Muscle layer of colon (tissue), 2 donors: ENCODE data around the gene SOWAHD.

Experiments
- H3K27ac ChIP-seq: one replicate; pipeline ENCODE4 v1.7.0; 2013; ENCODE audit warnings: low read depth, mild to moderate bottlenecking, low read length, moderate library complexity
- H3K27me3 ChIP-seq, 2 donors: one replicate each; pipeline ENCODE4 v1.7.0; 2013; ENCODE audit warnings: low read length in 2 of 2, mild to moderate bottlenecking in 2 of 2; ENCODE audit not compliant: insufficient read depth in 2 of 2, control insufficient read depth in 1 of 2
- H3K36me3 ChIP-seq: one replicate; pipeline ENCODE4 v1.7.0; 2013; ENCODE audit warnings: mild to moderate bottlenecking, low read length; ENCODE audit not compliant: insufficient read depth
- H3K4me1 ChIP-seq: one replicate; pipeline ENCODE4 v1.7.0; 2013; ENCODE audit warnings: mild to moderate bottlenecking, low read length; ENCODE audit not compliant: insufficient read depth
- H3K4me3 ChIP-seq, 2 donors: one replicate each; pipeline ENCODE4 v1.7.0; 2013; ENCODE audit warnings: low read length in 2 of 2, low read depth in 1 of 2, mild to moderate bottlenecking in 1 of 2, moderate library complexity in 1 of 2
- H3K9ac ChIP-seq: one replicate; pipeline ENCODE4 v1.7.0; 2013; ENCODE audit warnings: low read length
- H3K9me3 ChIP-seq: one replicate; pipeline ENCODE4 v1.7.0; 2013; ENCODE audit warnings: mild to moderate bottlenecking, low read length
- donor health status: abdominal sarcoma.
- donor health status: Adenocarcinoma of cecum.

The SOWAHD gene, protein sequence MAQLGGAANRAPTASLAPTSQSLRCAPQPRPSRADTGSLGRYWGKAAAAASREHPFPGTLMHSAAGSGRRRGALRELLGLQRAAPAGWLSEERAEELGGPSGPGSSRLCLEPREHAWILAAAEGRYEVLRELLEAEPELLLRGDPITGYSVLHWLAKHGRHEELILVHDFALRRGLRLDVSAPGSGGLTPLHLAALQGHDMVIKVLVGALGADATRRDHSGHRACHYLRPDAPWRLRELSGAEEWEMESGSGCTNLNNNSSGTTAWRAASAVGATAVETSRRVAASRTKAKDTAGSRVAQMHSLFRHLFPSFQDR

DNA sequence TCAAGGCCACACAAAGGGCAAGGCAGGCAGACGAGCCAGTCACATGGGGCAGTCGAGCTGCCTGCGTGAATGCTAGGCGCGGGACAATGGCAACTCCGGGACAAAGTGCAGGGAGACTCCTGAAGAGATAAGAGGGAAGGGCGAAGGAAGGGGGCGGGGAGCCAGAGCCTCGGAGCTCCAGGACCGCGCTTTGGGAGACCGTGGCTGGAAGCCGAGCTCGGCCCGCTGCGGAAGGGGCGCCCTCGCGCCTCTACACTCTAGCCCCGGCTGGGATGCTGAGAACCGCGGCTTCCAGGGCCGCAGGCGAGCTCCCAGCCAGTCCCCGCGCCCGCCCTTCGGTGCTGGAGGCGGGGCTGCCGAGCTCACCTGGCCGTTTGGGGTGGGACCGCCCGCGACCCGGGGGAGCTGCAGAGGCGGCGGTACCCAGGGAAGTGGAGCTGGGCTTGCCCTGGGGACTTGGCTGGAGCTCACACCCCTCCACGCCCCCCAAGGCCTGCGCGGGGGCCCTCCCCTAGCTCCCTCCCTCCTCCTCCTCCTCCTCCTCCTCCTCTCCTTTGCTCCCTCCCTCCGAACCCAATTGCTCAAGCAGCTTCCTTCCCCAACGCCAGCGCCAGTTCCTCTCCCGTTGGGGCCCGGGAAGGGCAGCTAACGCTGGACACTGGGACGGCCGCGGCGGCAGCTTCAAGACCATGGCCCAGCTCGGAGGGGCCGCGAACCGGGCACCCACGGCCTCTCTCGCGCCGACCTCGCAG, at the start of gene SOWAHD:
Gene SOWAHD, plus strand, starts transcription at position 610 of the 752 bp plus-strand sequence. Its CDS starts 80 bp downstream, at position 690.
- H3K9ac ChIP-seq: no peak within 1 kb of the TSS
- peaks cover 0 to 25% of the 10 kb centered on the region in 2 donors for H3K27me3 ChIP-seq
- H3K27ac ChIP-seq: no peak within 1 kb of the TSS
- no peaks in the 10 kb centered on the region for H3K36me3 ChIP-seq
- H3K4me1 ChIP-seq: peaks cover 5% of the 10 kb centered on the region
- H3K4me3 ChIP-seq: peak within 1 kb of the TSS; percentile 23 to 50
- no peaks in the 10 kb centered on the region for H3K9me3 ChIP-seq

DNA sequence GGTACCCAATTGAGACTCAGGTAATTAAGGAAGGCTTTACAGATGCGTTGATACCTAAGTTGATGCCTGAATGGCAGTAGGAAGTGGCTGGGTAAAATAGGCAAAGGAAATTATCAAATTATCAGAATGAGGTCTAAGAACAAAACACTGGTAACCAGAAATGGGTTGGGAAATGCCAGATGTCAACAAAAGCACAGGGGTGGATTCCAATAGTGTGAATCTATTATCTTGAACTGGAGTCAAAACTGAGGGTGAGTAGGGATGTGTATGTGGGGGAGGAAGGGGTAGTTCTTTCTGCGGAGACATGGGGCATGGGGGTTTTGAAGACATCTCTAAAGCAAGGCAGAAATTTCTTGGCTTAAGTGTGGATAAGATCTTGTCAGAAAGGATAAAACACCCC, 49.5 kb upstream of the SOWAHD start:
- Histone ChIP-seq H3K4me3 (no peak overlapping the region), H3K4me1 (no peaks in the 10 kb centered on the region), H3K36me3 (no peaks in the 10 kb centered on the region), H3K27ac (no peak overlapping the region), H3K27me3 (no peaks in the 10 kb centered on the region), H3K9ac (no peak overlapping the region), H3K9me3 (no peaks in the 10 kb centered on the region)

DNA sequence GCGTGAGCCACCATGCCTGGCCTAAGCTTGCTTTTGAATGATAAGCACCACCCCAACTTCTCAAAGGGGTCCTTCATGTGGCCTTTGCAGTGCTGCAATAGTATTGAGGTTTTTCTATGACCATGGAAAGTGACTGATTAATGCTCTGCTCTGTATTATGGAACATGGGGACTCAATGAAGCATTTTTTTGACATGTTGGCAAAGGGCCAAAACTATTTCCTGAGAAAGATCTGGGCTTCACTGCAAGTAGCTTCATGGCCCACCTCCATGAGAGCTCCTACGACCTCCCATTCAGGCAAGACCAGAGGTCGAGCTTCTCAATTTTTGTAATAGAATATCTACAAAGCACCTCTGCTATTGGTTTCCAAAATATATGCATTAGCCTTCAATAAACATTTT, 48.8 kb upstream of the SOWAHD start:
- H3K36me3 ChIP-seq: no peaks in the 10 kb centered on the region
- H3K27me3 ChIP-seq: no peaks in the 10 kb centered on the region
- no peak overlapping the region for H3K27ac ChIP-seq
- no peaks in the 10 kb centered on the region for H3K4me1 ChIP-seq
- H3K9me3 ChIP-seq: no peaks in the 10 kb centered on the region
- no peak overlapping the region for H3K4me3 ChIP-seq
- no peak overlapping the region for H3K9ac ChIP-seq

DNA sequence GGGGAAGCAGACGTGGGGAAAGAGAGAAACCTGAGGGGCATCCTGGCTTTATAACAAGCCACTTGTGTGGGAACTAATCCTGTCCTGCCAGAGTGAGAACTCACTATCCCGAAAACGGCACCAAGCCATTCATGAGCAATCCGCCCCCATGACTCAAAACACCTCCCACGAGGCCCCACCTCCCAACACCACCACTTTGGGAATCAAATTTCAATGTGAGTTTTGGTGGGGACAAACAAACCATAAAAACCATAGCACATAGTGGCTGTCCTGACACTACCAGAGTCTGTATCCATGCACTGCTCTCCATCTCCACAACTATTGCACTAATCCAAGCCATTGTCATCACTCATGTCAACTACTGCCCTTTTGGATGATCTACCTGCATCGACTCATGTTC, 36.9 kb upstream of the SOWAHD start:
- Histone ChIP-seq H3K9ac (no peak overlapping the region), H3K9me3 (no peaks in the 10 kb centered on the region), H3K4me3 (no peak overlapping the region), H3K36me3 (no peaks in the 10 kb centered on the region), H3K27ac (no peak overlapping the region), H3K4me1 (no peaks in the 10 kb centered on the region), H3K27me3 (no peaks in the 10 kb centered on the region)

DNA sequence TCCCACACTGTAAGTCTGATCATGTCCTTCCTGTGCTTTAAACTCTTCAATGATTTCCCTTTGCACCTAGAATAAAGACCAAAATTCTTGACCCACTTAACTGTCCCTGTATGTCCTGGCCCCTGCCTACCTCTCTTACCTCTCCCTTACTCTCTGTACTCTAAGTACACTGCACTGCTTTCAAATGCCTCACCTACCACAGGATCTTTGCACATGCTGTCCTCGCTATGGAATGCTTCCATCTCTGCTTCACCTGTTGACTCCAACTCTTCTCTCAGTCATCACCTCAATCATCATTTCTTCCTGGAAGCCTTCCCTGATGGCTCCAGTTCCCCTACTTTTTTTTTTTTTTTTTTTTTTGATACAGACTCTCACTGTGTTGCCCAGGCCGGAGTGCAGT, 36.5 kb upstream of the SOWAHD start:
- no peak overlapping the region for H3K4me3 ChIP-seq
- no peaks in the 10 kb centered on the region for H3K9me3 ChIP-seq
- H3K27me3 ChIP-seq: no peaks in the 10 kb centered on the region
- H3K27ac ChIP-seq: no peak overlapping the region
- H3K9ac ChIP-seq: no peak overlapping the region
- no peaks in the 10 kb centered on the region for H3K4me1 ChIP-seq
- H3K36me3 ChIP-seq: no peaks in the 10 kb centered on the region

DNA sequence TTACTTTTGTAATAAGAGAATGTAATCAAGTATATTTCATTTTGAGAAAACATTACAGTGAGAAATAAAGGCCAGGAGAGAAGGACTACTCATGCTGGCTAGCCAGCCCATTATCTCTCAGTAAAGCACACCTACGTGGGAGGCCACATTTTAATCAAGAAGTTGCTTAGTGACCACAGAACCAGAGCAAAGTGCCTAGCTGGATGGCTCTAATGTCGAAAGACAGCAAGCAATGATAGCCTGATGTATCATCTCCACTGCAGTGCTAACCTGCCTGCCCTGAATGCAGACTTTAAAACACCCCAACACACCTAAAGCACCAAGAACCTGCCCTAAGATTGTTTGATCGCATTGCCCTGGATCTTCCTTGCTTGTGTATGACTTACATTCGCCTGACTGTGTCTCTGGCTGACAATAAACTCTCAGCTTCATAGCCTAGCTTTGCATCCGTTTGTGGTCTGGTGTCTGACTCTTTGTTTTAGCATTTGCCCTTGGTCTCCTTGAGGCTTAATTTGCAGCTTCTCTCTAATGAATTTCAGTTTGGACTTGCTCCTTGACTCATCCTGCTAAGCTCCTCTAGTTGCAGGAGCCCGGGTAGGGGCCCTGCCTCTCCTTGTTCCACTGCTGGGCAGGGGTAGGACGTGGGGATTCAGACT, 31.4 kb upstream of the SOWAHD start:
- H3K9ac ChIP-seq: no peak overlapping the region
- no peaks in the 10 kb centered on the region for H3K9me3 ChIP-seq
- H3K27ac ChIP-seq: no peak overlapping the region
- no peaks in the 10 kb centered on the region for H3K36me3 ChIP-seq
- no peaks in the 10 kb centered on the region for H3K27me3 ChIP-seq
- H3K4me3 ChIP-seq: no peak overlapping the region
- H3K4me1 ChIP-seq: no peaks in the 10 kb centered on the region

DNA sequence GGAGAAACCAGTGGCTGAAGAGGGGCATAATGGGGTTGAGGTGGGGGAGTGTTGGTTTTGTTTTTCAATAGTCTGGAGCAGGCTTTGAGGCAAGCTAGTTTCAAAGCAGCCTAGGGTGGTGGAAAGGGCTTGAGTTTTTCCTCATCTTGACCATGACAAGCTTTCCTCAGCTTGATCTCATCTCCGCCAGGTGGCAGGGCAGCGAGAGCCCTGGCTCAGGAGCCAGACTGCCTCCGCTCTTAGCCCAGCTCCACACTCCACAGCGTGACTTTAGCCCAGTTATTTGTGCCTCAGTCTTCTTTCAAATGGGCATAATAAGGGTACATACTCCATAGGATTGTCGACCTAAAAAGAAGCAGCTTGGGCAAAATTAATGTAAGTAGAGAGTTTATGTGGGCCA, 29.9 kb upstream of the SOWAHD start:
- Histone ChIP-seq H3K9ac (no peak overlapping the region), H3K4me1 (no peaks in the 10 kb centered on the region), H3K4me3 (no peak overlapping the region), H3K36me3 (no peaks in the 10 kb centered on the region), H3K27me3 (no peaks in the 10 kb centered on the region), H3K27ac (no peak overlapping the region), H3K9me3 (no peaks in the 10 kb centered on the region)

DNA sequence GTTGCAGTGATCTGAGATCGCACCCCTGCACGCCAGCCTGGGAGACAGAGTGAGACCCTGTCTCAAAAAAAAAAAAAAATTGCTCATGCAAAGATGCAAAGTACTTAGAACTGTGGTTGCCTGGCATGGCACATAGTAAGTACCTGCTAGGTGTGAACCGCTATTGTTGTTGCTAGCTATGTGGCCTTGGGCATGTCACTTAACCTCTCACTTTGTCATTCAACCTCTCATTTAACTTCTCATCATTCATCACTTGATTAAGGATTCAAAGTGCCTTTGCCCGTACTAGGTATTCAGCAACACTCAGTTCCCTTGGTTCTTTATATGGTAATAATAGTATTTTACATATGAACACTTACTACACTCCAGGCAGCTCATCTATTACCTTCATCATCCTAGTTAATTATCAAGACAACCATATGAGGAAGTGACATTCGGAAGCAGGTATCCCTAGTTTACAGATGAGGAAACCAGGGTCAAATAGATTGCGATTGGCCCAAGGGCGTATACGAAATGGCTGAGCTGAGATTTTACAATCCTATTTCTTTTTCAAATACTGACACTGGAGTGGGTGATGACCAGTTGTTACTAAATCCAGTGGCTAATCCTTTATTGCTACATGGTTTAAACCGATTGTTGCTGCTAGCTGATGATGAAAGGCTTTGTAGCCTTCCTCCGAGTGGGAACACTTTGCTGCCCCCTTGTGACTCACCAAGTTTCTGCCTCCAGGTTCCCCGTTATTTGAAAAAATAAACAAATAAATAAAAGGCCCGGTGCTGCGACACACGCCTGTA, 28.8 kb upstream of the SOWAHD start:
- H3K27me3 ChIP-seq: no peaks in the 10 kb centered on the region
- H3K9me3 ChIP-seq: no peaks in the 10 kb centered on the region
- no peak overlapping the region for H3K9ac ChIP-seq
- no peak overlapping the region for H3K4me3 ChIP-seq
- H3K27ac ChIP-seq: no peak overlapping the region
- H3K36me3 ChIP-seq: no peaks in the 10 kb centered on the region
- H3K4me1 ChIP-seq: no peaks in the 10 kb centered on the region

DNA sequence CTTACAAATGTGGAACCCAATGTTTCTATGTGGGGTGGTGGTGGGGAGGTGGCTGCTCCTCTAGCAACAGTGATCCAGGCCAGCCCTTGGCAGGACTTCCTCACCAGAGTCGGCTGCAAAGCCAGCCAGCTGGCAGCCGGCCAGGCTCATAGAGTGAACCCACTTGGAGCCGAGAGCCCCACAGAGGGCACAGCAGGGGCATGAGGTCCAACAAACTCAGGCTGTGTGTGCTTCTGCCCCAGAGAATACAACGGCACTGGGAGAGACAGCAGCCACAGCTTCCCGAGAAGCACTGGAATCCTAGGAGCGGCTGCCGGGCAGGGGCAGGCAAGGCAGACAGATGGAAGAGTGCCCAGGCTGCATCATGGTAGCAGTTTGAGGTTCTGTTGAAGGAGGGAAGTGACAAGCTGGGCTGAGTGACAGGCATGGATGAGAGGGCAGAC, 23.5 kb upstream of the SOWAHD start:
- no peaks in the 10 kb centered on the region for H3K27me3 ChIP-seq
- no peaks in the 10 kb centered on the region for H3K36me3 ChIP-seq
- H3K9ac ChIP-seq: no peak overlapping the region
- no peak overlapping the region for H3K4me3 ChIP-seq
- H3K27ac ChIP-seq: no peak overlapping the region
- no peaks in the 10 kb centered on the region for H3K9me3 ChIP-seq
- H3K4me1 ChIP-seq: peaks cover 3% of the 10 kb centered on the region

DNA sequence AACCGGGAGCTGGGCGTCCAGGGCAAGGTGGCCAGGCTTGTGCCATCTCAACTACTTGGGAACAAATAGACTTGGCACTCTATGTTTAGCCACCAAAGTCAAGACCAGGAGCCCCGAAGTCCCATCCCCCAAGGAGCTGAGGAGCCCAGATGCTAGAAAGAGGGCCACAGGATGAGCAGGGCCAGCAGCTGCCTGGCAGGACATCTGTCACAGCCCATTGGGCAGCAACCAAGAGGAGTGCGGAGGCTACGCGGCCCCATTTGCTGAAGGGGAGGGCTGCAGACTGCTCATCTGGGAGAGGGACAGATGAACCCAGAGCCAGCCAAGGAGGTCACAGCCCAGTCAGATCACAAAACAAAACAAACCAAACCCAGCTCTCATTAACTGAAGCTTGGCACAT, 22.9 kb upstream of the SOWAHD start:
- no peak overlapping the region for H3K9ac ChIP-seq
- H3K27me3 ChIP-seq: no peaks in the 10 kb centered on the region
- no peak overlapping the region for H3K4me3 ChIP-seq
- H3K9me3 ChIP-seq: no peaks in the 10 kb centered on the region
- no peaks in the 10 kb centered on the region for H3K36me3 ChIP-seq
- no peak overlapping the region for H3K27ac ChIP-seq
- H3K4me1 ChIP-seq: peaks cover 3% of the 10 kb centered on the region

DNA sequence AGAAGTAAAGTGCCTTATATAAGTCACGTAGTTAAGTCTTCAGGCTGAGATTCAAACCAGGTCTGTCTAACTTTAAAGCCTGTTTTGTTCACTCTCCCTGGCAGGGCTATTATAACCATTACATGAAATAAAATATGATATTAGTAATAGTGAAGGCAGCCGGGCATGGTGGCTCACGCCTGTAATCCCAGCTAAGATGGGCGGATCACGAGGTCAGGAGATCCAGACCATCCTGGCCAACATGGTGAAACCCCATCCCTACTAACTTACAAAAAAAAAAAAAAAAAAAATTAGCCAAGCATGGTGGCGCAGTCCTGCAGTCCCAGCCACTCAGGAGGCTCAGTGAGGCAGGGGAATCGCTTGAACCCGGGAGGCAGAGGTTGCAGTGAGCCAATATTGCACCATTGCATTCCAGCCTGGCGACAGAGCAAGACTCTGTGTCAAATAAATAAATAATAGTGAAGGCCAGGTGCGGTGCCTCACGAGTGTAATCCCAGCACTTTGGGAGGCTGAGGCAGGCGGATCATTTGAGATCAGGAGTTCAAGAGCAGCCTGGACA, 22.1 kb upstream of the SOWAHD start:
- Histone ChIP-seq H3K27ac (no peak overlapping the region), H3K9me3 (no peaks in the 10 kb centered on the region), H3K36me3 (no peaks in the 10 kb centered on the region), H3K9ac (no peak overlapping the region), H3K27me3 (no peaks in the 10 kb centered on the region), H3K4me1 (peaks cover 3% of the 10 kb centered on the region), H3K4me3 (no peak overlapping the region)
